Right renal cortex interstitium (tissue), 3 donors: Measurements from ENCODE around the gene ZNF91. TPM values are rescaled to one million over a fixed set of nuclear protein-coding genes. Genes with fewer than 3 reads are reported as not detected.
"Not testable (repeated sequence)": the region's sequence is repeated elsewhere in the genome, so short reads cannot be mapped to it uniquely, and the experiment has no call there.

Experiments used
- DNase-seq, 3 donors: peaks; one replicate each; pipeline ENCODE4 v3.0.0-alpha.2; 2013; ENCODE audit warnings: low read depth in 3 of 3, low spot score in 2 of 3
- polyA plus RNA-seq, 3 donors: library from polyadenylated mRNA; unstranded; fragments of 120-200 nt; gene quantifications; one replicate each; pipeline ENCODE4 v1.2.1, GENCODE V29; 2013; ENCODE audit not compliant: insufficient read length in 3 of 3

The ZNF91 gene
- polyA plus RNA-seq, 3 donors = 54.7 to 59.0 (median 58.8) TPM

GRCh38 chr19:23399443-23399842 lies 4.2 kb upstream of the ZNF91 start:
- DNase-seq = no peak

GRCh38 chr19:23395722-23396117 lies 449 bp upstream of the ZNF91 start:
- not testable (repeated sequence) for DNase-seq

GRCh38 chr19:23394511-23394910 lies 760 bp downstream of the ZNF91 start:
- DNase-seq = no peak

- DNase-seq = no peak
Observed at GRCh38 chr19:23393121-23393520, 2.1 kb downstream of the ZNF91 start.

GRCh38 chr19:23391236-23391635 lies 4.0 kb downstream of the ZNF91 start:
- no peak for DNase-seq

- DNase-seq = no peak
Observed at GRCh38 chr19:23385404-23385803, 9.9 kb downstream of the ZNF91 start.

- no peak for DNase-seq
Observed at GRCh38 chr19:23384858-23385257, 10.4 kb downstream of the ZNF91 start.

- no peak for DNase-seq
Observed at GRCh38 chr19:23384166-23384565, 11.1 kb downstream of the ZNF91 start.

GRCh38 chr19:23382955-23383354 lies 12.3 kb downstream of the ZNF91 start:
- DNase-seq = no peak

GRCh38 chr19:23381114-23381513 lies 14.2 kb downstream of the ZNF91 start:
- no peak for DNase-seq

- DNase-seq = not testable (repeated sequence)
Observed at GRCh38 chr19:23379671-23380070, 15.6 kb downstream of the ZNF91 start.

- DNase-seq = no peak
Observed at GRCh38 chr19:23378948-23379347, 16.3 kb downstream of the ZNF91 start.

- DNase-seq = no peak
Observed at GRCh38 chr19:23377276-23377675, 18.0 kb downstream of the ZNF91 start.

GRCh38 chr19:23366437-23366836 lies 28.8 kb downstream of the ZNF91 start:
- DNase-seq = no peak

GRCh38 chr19:23366031-23366430 lies 29.2 kb downstream of the ZNF91 start:
- not testable (repeated sequence) for DNase-seq

- no peak for DNase-seq
Observed at GRCh38 chr19:23365222-23365621, 30.0 kb downstream of the ZNF91 start.

- not testable (repeated sequence) for DNase-seq
Observed at GRCh38 chr19:23361843-23362242, 33.4 kb downstream of the ZNF91 start.

GRCh38 chr19:23351806-23352205 lies 43.5 kb downstream of the ZNF91 start:
- no peak for DNase-seq

- DNase-seq = no peak
Observed at GRCh38 chr19:23346696-23347095, 48.6 kb downstream of the ZNF91 start.

- no peak for DNase-seq
Observed at GRCh38 chr19:23345838-23346237, 49.4 kb downstream of the ZNF91 start.

- no peak for DNase-seq
Observed at GRCh38 chr19:23343434-23344010, 51.7 kb downstream of the ZNF91 start.

- DNase-seq = no peak
Observed at GRCh38 chr19:23328211-23328610, 67.1 kb downstream of the ZNF91 start.

- no peak for DNase-seq
Observed at GRCh38 chr19:23321953-23322549, 73.2 kb downstream of the ZNF91 start.
